GM20431 (cell line): ENCODE measurements around the gene NMUR1.

ENCODE experiments used
- in situ Hi-C: fragments of 300-500 bp; cut with MseI, MboI; formaldehyde crosslinking; loops from one replicate; pipeline ENCODE4 v1.15.0; 2020; ENCODE audit warnings: low sequenced_read_pairs; ENCODE audit not compliant: unreplicated experiment

NMUR1 gene

DNA sequence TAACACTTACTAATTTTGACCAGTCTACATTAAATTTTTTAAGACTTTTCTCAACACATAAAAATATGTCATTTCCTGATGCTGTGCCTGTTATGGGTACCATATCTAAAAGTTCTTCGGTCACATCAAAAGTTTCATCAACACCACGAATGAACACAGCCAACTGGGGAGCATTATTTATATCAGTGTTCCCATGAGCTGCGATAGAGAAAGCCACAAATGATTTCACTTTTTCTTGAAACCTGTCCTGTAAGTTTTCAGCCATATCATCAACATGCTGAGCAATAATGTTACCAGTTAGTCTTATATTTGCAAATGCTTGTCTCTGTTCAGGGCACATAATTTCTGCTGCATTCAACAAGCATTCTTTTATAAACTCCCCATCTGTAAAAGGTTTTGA, 35.6 kb downstream of the NMUR1 start:
- in situ Hi-C loops, result no loop called here

DNA sequence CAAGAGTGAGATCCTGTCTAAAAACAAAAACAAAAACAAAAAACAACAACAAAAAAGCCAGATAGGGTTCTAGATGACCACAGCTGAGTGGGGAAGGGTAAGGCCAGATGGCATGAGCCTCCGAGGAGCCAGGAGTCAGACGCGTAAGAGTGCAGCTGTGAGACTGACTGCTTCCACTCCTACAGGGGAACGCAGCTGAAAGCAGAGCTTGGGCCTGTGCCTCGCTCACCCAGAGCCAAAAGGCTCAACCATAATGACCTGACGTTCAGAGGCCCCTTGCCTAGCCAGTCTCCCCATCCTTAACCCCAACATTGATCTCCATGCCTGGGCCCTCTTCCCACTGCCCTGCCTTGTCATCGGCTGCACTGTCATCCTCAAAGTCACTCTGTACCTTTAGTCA, 39.4 kb downstream of the NMUR1 start:
- in situ Hi-C loops, result no loop called here

DNA sequence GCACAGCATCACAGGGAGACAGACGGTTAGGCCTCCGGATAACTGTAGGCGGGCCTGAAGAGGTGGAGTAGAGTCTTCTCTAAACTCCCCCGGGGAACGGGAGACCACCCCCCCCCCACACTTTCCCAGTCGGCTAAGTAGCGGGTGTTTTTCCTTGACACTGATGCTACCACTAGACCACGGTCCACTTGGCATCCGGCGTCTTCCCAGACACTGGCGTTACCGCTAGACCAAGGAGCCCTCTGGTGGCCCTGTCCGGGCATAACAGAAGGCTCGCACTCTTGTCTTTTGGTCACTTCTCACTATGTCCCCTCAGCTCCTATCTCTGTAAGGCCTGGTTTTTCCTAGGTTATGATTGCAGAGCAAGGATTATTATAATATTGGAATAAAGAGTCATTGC, 40.3 kb downstream of the NMUR1 start:
- in situ Hi-C loops, result no loop called here

DNA sequence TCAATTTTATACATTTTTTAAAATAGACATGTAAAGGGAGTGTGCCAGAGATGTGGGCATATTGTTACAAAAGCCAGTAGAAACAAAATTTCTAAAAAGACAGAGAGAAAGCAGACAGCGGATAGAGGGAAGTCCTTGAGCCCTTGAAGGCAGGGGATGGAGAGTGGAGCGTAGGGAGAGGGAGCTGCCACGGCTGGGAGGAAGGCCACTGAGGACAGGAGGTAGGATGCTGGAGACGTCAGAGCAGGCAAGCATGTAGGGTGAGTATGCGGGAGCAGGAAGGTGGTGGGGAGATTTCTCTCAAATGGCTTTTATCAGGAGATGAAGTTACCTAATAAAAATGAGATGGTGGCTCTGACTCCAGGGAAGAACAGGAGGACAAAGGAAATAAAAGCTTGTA, 41.9 kb downstream of the NMUR1 start:
- in situ Hi-C loops, result no loop called here

DNA sequence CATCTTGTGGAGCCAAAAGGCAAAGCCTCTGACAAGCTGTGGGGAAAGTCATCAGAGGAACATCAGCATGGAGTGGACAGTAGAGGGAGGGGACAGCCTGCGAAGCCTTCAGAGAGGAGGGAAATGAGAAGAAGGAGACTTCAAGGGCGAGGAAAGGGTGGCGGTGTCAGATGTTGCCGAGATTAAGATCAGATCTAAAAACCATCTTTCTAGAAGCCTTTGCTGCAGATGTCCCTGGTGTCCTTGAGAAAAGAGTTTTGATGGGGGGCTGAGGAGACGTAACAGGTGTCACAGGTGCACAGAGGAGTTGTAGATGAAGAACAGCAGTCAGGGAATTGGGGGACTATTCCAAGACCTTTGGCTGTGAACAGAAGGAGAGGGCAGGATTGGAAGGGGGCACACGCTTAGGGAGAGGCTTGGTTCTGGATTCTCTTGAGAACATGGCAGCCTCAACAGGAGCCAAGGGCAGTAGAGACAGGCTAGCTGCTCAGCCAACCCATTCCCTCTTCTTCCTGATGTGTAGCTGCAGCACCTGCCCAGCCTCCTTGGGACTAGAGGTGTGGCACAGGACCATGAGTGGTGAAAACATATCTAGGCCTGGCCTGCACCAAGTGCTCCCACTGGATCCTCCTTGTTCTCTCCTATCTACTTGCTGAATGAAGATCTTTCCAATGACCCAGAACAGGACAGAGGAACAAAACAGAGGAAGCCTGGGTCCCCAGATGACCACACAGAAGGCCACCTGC, 43.2 kb downstream of the NMUR1 start:
- in situ Hi-C loops, result no loop called here

DNA sequence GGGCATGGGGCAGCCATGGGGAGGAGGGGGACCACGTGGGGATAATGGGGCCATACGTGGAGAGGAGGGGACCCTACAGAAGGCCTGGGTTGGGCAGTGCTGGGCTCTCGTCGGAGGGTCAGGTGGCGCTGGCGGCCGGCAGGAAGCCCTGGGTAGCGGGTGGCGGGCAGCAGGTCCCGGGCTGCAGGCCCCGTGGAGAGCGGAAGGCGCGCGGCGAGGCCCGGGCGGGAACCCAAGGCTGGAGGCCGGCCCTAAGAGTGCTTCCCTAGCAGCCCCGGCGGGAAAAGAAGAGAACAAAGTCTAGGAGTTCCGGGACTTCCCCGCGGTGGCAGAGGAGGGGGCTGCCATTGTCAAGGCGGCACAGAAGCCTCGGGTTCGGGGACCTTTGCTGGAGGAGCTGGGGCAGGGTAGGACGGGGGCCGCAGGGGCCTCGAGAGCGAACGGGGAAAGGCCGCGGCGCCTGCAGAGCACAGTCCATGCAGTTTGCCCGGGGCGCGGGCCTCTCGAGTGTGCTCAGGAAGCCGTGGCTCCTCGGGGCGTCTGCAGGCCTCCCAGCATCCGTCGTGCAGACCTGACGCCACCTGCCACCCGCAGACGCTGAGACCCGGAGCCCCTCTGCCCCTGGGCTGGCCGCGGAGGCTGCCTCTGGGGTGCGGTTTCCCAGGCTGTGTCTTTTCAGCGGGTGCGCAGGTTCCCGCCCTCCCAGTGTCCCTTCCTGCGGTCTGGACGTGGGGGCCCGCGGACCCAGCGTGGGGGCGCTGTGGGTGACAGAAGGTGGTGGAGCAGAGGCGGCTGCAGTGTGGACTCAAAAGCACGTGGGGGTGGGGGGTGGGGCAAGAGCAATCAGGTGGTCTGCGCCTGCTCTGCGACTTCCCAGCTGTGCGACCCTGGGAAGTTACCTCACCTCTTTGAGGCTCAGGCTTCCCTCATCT, 46.6 kb downstream of the NMUR1 start:
- in situ Hi-C loops, result no loop called here

DNA sequence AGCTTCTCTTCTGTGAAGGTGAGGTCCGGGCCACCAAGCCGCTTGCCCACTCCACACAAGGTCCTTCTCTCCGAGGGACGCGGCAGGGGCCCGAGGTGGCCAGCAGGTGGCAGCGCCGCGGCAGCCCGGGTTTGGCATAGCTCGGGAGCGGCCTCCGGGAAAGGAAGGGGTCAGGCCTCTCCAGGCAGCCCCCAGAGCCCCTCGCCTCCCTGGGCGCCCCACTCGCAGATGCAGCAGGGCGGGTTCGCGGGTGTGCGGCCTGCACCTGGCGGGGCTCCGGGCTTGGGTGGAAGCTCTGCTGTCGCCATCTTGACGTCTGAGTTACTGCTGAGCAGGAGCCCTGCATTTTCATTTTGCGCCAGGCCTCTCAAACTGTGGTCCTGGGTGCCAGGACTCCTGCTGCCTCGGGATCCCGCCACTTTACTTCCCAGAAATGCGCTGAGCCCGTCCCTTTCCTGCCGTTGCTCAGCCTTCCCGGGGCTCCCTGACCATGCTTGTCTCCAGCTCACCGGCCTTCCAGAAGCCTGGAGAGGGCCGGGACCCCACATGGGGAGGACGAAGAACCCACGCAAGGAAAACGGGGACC, 47.3 kb downstream of the NMUR1 start:
- in situ Hi-C loops, result no loop called here

DNA sequence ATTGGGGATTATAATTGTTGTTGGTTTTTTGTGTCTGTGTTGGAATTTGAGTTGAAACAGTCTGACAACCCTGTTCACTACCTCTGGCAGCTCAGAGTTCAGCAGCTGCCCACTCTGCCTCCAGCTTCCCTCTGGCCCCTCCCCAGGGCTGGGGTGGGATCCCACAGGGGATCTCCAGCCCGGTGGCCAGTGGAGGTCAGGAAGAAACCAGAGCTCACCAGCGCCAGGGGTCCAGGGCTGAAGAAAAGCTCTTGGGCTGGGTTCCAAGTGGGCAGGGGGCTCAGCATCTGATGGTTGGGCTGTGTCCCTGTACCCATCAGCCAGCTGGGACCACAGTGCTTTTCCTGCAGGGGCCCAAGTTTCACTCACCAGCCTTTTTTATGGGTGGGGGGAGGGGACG, 49.5 kb downstream of the NMUR1 start:
- in situ Hi-C loops, result no loop called here

DNA sequence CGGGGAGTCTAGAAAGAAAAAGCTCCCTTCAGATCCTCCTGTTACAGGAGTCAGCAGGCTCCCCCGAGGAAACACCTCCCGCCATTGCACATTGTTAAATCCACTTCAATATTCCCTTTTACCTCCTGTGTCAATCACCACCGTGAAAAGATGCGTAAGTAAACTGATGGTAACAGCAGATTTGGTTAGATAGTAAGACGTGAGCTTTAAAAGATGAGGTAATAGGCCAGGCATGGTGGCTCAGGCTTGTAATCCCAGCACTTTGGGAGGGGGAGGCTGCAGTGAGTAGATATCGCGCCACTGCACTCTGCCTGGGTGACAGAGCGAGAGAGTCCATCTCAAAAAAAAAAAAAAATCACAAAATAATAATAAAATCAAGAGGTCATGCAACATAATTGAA, 50.8 kb downstream of the NMUR1 start:
- in situ Hi-C loops, result no loop called here

DNA sequence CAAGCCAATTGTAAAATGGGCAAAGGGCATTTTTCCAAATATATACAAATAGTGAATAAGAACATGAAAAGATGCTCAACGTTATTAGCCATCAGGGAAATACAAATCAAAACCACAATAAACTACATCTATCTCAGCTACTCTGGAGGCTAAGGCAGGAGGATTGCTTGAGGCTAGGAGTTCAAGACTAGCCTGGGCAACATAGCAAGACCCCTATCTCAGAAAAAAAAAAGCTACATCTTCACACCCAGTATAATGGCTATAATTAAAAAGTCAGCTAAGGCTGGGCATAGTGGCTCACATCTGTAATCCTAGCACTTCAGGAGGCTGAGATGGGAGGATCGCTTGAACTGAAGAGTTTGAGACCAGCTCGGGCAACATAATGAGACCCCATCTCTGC, 53.3 kb downstream of the NMUR1 start:
- in situ Hi-C loops, result no loop called here

DNA sequence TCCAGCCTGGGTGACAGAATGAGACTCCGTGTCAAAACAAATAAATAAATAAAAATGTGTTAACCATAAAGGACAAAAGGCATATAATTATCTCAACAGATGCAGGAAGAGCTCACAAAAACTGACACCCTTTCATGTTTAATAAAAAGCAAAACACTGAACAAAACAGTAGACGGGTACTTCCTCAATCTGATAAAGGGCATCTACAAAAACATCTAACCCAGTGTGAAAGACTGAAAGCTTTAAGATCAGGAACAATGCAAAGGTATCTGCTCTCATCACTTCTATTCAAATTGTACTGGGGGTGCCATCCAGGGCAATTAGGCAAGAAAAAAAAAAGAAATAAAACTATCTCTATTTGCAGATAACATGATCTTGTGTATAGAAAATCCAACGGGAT, 54.3 kb downstream of the NMUR1 start:
- in situ Hi-C loops, result no loop called here
